ENCODE results near the gene ULK2.

Gene ULK2

GRCh38 chr17:19867329-19868078 lies at the start of gene ULK2:
Gene ULK2 (minus strand): TSS chr17:19867936. CDS start chr17:19867417, 519 bp downstream.
- peak; percentile 80 for ATAC-seq
- TF ChIP-seq TSHZ2 (CRISPR knock-in tag; IDR thresholded peaks at IDR 0.05) (peak; percentile 81), GLIS3 (CRISPR knock-in tag; IDR thresholded peaks at IDR 0.05) (0 out of 2 replicates have a peak, but pooled peaks have one; percentile 31), ZNF70 (CRISPR knock-in tag; IDR thresholded peaks at IDR 0.05) (no peak), ISL1 (CRISPR knock-in tag; IDR thresholded peaks at IDR 0.05) (no peak), TCF4 (CRISPR knock-in tag; IDR thresholded peaks at IDR 0.05; ENCODE audit: borderline replicate concordance) (no peak), PATZ1 (CRISPR knock-in tag; IDR thresholded peaks at IDR 0.05; ENCODE audit: borderline replicate concordance) (no peak), ZC3H10 (CRISPR knock-in tag; IDR thresholded peaks at IDR 0.05) (no peak), CSRNP3 (CRISPR knock-in tag; IDR thresholded peaks at IDR 0.05) (no peak), TOX (CRISPR knock-in tag; IDR thresholded peaks at IDR 0.05; ENCODE audit: borderline replicate concordance) (no peak), RARB (CRISPR knock-in tag; IDR thresholded peaks at IDR 0.05) (no peak), CREB5 (CRISPR knock-in tag; IDR thresholded peaks at IDR 0.05; ENCODE audit: low read depth) (no peak), BACH2 (CRISPR knock-in tag; IDR thresholded peaks at IDR 0.05; ENCODE audit: borderline replicate concordance) (no peak), OSR1 (CRISPR knock-in tag; IDR thresholded peaks at IDR 0.05) (no peak), ZFP30 (CRISPR knock-in tag; IDR thresholded peaks at IDR 0.05) (0 out of 2 replicates have a peak, but pooled peaks have one; percentile 23), CSDC2 (CRISPR knock-in tag; IDR thresholded peaks at IDR 0.05) (0 out of 2 replicates have a peak, but pooled peaks have one; percentile 43), POU6F1 (CRISPR knock-in tag; IDR thresholded peaks at IDR 0.05; ENCODE audit: borderline replicate concordance, low read depth) (no peak), ZNF8 (CRISPR knock-in tag; IDR thresholded peaks at IDR 0.05) (no peak), SNAI2 (CRISPR knock-in tag; IDR thresholded peaks at IDR 0.05) (peak; percentile 70; the same call in 1 of the 2 replicates), ARNTL (CRISPR knock-in tag; IDR thresholded peaks at IDR 0.05; ENCODE audit: borderline replicate concordance, low read depth) (no peak)

GRCh38 chr17:19915245-19915978 lies 47.7 kb upstream of the ULK2 start:
- TF ChIP-seq CREB5 (CRISPR knock-in tag; IDR thresholded peaks at IDR 0.05; ENCODE audit: low read depth): no peak
- TF ChIP-seq ZNF8 (CRISPR knock-in tag; IDR thresholded peaks at IDR 0.05): no peak
- no peak for TF ChIP-seq ZNF565 (CRISPR knock-in tag; conservative IDR thresholded peaks at IDR 0.05; ENCODE audit: low read depth)
- no peak for TF ChIP-seq CSRNP3 (CRISPR knock-in tag; IDR thresholded peaks at IDR 0.05)
- no peak for TF ChIP-seq ZNF70 (CRISPR knock-in tag; IDR thresholded peaks at IDR 0.05)
- no peak for ATAC-seq

Data from SK-N-SH treated with all-trans-retinoic acid at 6 μM for 48 hours (cell line).